ENCODE results near the gene CABP4. TPM values are rescaled to one million over a fixed set of nuclear protein-coding genes. Genes with fewer than 3 reads are reported as not detected.

Gene CABP4
- polyA plus RNA-seq, 1 donor: 2.5 TPM

Other genes starting within 250 kb of the CABP4 start
- gene GRK2, start 188.9 kb upstream of the CABP4 start, polyA plus RNA-seq (ENCODE audit: insufficient read length): 61.1 TPM
- 34.4 TPM for gene ANKRD13D, start 166.1 kb upstream of the CABP4 start, polyA plus RNA-seq (ENCODE audit: insufficient read length)
- 20.5 TPM for gene SSH3, start 151.8 kb upstream of the CABP4 start, polyA plus RNA-seq (ENCODE audit: insufficient read length)
- gene POLD4, start 101.8 kb upstream of the CABP4 start, polyA plus RNA-seq (ENCODE audit: insufficient read length): 33.3 TPM
- 3.6 TPM for gene CLCF1, start 81.8 kb upstream of the CABP4 start, polyA plus RNA-seq (ENCODE audit: insufficient read length)
- 10.5 TPM for gene RAD9A, start 63.4 kb upstream of the CABP4 start, polyA plus RNA-seq (ENCODE audit: insufficient read length)
- gene PPP1CA, start 53.5 kb upstream of the CABP4 start, polyA plus RNA-seq (ENCODE audit: insufficient read length): 146 TPM
- gene TBC1D10C, start 51.3 kb upstream of the CABP4 start, polyA plus RNA-seq (ENCODE audit: insufficient read length): 5.4 TPM
- gene CARNS1, start 39.7 kb upstream of the CABP4 start, polyA plus RNA-seq (ENCODE audit: insufficient read length): 87.1 TPM
- 30.3 TPM for gene RPS6KB2, start 26.9 kb upstream of the CABP4 start, polyA plus RNA-seq (ENCODE audit: insufficient read length)
- gene PTPRCAP, start 17.7 kb upstream of the CABP4 start, polyA plus RNA-seq (ENCODE audit: insufficient read length): 0.67 TPM
- 30.0 TPM for gene CORO1B, start 11.9 kb upstream of the CABP4 start, polyA plus RNA-seq (ENCODE audit: insufficient read length)
- not detected for gene GPR152, start 2.6 kb upstream of the CABP4 start, polyA plus RNA-seq (ENCODE audit: insufficient read length)
- gene TMEM134, start 13.9 kb downstream of the CABP4 start, polyA plus RNA-seq (ENCODE audit: insufficient read length): 61.4 TPM
- 48.1 TPM for gene AIP, start 27.7 kb downstream of the CABP4 start, polyA plus RNA-seq (ENCODE audit: insufficient read length)
- 7.4 TPM for gene PITPNM1, start 50.0 kb downstream of the CABP4 start, polyA plus RNA-seq (ENCODE audit: insufficient read length)
- gene CDK2AP2, start 52.8 kb downstream of the CABP4 start, polyA plus RNA-seq (ENCODE audit: insufficient read length): 23.6 TPM
- not detected for gene CABP2, start 68.1 kb downstream of the CABP4 start, polyA plus RNA-seq (ENCODE audit: insufficient read length)
- gene GSTP1, start 128.5 kb downstream of the CABP4 start, polyA plus RNA-seq (ENCODE audit: insufficient read length): 215 TPM
- 155 TPM for gene NDUFV1, start 151.6 kb downstream of the CABP4 start, polyA plus RNA-seq (ENCODE audit: insufficient read length)
- 3.7 TPM for gene NUDT8, start 174.6 kb downstream of the CABP4 start, polyA plus RNA-seq (ENCODE audit: insufficient read length)
- gene TBX10, start 184.4 kb downstream of the CABP4 start, polyA plus RNA-seq (ENCODE audit: insufficient read length): not detected
- gene ACY3, start 195.4 kb downstream of the CABP4 start, polyA plus RNA-seq (ENCODE audit: insufficient read length): not detected
- 0.90 TPM for gene ALDH3B2, start 219.3 kb downstream of the CABP4 start, polyA plus RNA-seq (ENCODE audit: insufficient read length)